Cardiac muscle cell (in vitro differentiated cells and primary cell): Measurements from ENCODE around the gene TNKS2. TPM values are rescaled to one million over a fixed set of nuclear protein-coding genes. Genes with fewer than 3 reads are reported as not detected.

Source experiments
- DNase-seq, 2 donors: peaks; one replicate each; pipeline versions ENCODE4 v3.0.0 to v3.0.0-alpha.2; 2010 to 2017; ENCODE audit warnings: low read depth in 1 of 2, low spot score in 1 of 2
- H3K27ac ChIP-seq: fragments of 200-600 bp; sonication (generic); 2 replicates; pipeline ENCODE4 v1.5.1; 2016
- H3K27me3 ChIP-seq: fragments of 200-600 bp; sonication (generic); 2 replicates; pipeline ENCODE4 v1.6.0; 2016; ENCODE audit warnings: control low read depth
- H3K36me3 ChIP-seq: fragments of 200-600 bp; sonication (generic); 2 replicates; pipeline ENCODE4 v1.5.1; 2016; ENCODE audit warnings: control low read depth
- H3K4me1 ChIP-seq: fragments of 200-600 bp; sonication (generic); 2 replicates; pipeline ENCODE4 v1.8.1; 2017; ENCODE audit warnings: low read depth, mild to moderate bottlenecking, mixed run types
- H3K4me3 ChIP-seq: fragments of 200-600 bp; sonication (generic); 2 replicates; pipeline ENCODE4 v1.5.1; 2016; ENCODE audit warnings: mild to moderate bottlenecking
- H3K9me3 ChIP-seq: fragments of 200-600 bp; sonication (generic); 2 replicates; pipeline ENCODE4 v1.5.1; 2017; ENCODE audit warnings: low read depth, mild to moderate bottlenecking, control low read depth
- polyA plus RNA-seq: library from polyadenylated mRNA; unstranded; fragments of >200 nt; fragmentation: Nextera tagmentation; extraction: Ambion mirVana; gene quantifications from 2 replicates; pipeline ENCODE4 v1.2.1, GENCODE V29; 2016
- total RNA-seq: library from RNA; depleted of rRNA; stranded (reverse); fragments of >200 nt; gene quantifications from 2 replicates; pipeline ENCODE4 v1.2.3, GENCODE V29; 2016
- TF ChIP-seq, protein P1 (sequence below): IDR thresholded peaks from 2 replicates; pipeline ENCODE4 v1.5.1; 2012; ENCODE audit warnings: low read depth, mild to moderate bottlenecking, low read length

The TNKS2 gene
- total and polyA plus RNA-seq, 2 experiments from 2014 or later, result 22.8 to 52.9 TPM

DNA sequence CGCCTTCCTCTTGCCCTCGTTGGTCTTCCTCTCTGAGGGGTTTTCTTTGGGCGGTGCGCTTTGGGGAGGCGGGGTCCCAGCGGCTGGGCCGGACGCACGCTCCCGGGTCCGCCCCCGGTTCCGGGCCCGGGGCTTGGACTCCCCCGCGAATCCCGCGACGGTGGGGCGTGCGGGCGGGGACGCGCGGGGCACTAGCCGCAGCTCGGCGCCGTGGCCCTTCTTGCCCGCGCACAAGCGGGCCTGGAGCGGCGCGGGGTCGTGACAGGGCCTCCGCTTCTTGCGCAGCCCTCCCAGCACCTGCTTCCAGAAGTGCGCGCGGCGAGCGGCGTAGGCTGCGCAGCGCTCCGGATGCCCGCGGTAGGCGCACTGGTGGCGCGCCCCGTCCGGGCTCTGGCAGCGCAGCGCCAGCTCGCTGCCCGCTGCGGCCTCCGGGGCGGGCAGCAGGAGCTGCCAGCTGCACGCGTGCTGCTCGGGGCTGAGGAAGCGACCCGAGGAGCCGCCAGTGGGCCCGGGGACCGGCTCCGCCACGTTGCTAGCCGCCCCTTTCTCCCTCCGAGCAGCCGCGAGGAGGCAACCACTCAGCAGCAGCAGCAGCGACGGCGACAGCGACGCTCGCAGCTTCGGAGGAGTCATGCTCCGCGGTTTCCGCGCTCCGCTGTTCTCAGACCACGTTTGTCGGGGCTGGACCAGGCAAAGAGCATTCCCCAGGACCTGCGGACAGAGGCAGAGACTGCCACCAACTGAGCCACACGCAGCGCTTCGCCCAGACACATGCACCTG, 110.3 kb downstream of the TNKS2 start:
- Histone ChIP-seq H3K27ac (peak overlapping the region; percentile 67), H3K4me3 (peak overlapping the region; percentile 81), H3K27me3 (peaks cover 4% of the 10 kb centered on the region), H3K4me1 (peaks cover 12% of the 10 kb centered on the region), H3K36me3 (no peaks in the 10 kb centered on the region), H3K9me3 (no peaks in the 10 kb centered on the region)
- DNase-seq, result peak; percentile 74 to 99
- TF ChIP-seq, protein P1, sequence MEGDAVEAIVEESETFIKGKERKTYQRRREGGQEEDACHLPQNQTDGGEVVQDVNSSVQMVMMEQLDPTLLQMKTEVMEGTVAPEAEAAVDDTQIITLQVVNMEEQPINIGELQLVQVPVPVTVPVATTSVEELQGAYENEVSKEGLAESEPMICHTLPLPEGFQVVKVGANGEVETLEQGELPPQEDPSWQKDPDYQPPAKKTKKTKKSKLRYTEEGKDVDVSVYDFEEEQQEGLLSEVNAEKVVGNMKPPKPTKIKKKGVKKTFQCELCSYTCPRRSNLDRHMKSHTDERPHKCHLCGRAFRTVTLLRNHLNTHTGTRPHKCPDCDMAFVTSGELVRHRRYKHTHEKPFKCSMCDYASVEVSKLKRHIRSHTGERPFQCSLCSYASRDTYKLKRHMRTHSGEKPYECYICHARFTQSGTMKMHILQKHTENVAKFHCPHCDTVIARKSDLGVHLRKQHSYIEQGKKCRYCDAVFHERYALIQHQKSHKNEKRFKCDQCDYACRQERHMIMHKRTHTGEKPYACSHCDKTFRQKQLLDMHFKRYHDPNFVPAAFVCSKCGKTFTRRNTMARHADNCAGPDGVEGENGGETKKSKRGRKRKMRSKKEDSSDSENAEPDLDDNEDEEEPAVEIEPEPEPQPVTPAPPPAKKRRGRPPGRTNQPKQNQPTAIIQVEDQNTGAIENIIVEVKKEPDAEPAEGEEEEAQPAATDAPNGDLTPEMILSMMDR, result peak; percentile 22

DNA sequence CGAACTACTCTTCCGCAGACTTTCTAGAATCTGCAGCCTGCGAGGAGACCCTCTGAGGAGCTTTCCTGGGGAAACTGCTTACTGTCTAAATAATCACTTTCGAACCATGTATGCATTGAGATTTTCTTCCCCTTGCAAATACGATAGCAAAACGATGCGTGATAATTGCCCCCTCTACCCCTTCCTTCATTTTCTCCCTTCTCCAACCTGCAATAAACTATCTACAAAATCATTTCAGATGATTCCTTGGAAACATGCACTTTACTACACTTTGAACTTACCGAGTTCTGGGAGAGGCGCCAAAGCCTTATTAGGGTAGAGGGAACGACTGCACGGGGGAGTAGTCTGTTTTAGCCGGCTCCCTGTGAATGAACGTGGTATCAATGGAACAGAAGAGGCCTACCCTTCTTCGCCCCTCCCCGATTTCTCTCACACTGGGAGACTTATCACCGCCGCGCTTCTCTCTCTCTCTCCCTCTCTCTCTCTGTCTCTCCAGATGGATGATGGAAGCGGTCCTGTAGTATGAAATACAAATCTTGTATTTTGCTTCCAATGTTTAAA, 111.0 kb downstream of the TNKS2 start, which contains the start of gene FGFBP3:
FGFBP3 (minus strand) TSS at position 370 of the 561 bp plus-strand sequence. CDS start 517 bp downstream, outside the sequence.
- peak within 1 kb of the TSS; percentile 81 for H3K4me3 ChIP-seq
- TF ChIP-seq, protein P1, result no peak
- H3K27ac ChIP-seq, result peak within 1 kb of the TSS; percentile 67
- no peaks in the 10 kb centered on the region for H3K9me3 ChIP-seq
- peaks cover 12% of the 10 kb centered on the region for H3K4me1 ChIP-seq
- peak; percentile 71 to 91 for DNase-seq
- H3K27me3 ChIP-seq, result peaks cover 4% of the 10 kb centered on the region
- H3K36me3 ChIP-seq, result no peaks in the 10 kb centered on the region

DNA sequence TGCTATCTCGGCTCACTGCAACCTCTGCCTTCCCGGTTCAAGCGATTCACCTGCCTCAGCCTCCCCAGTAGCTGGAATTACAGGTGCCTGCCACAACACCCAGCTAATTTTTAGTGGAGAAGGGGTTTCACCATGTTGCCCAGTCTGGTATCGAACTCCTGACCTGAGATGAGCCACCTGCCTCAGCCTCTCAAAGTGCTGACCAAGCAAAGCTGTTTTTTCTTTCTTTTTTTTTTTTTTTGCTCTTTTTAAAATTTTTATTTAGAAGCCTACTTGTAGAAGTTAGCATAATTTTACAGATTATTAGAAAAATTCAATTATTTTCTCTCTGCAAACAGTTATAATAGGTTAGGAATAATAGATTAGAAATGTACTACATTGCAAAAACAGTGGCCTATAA, 112.2 kb downstream of the TNKS2 start:
- Histone ChIP-seq H3K4me3 (no peak overlapping the region), H3K9me3 (no peaks in the 10 kb centered on the region), H3K4me1 (peaks cover 12% of the 10 kb centered on the region), H3K27ac (no peak overlapping the region), H3K36me3 (no peaks in the 10 kb centered on the region), H3K27me3 (peaks cover 10% of the 10 kb centered on the region)
- TF ChIP-seq, protein P1, result no peak
- DNase-seq, result no peak

Other genes with a start within 250 kb of the TNKS2 start
- gene PPP1R3C, start 165.4 kb upstream of the TNKS2 start, total RNA-seq, result 51.7 and 90.7 TPM in 2 replicates
- 52.1 and 81.4 TPM in 2 replicates for gene PPP1R3C, start 165.4 kb upstream of the TNKS2 start, polyA plus RNA-seq
- gene FGFBP3, start 111.1 kb downstream of the TNKS2 start, total RNA-seq, result 7.2 and 14.2 TPM in 2 replicates
- 16.6 and 26.4 TPM in 2 replicates for gene FGFBP3, start 111.1 kb downstream of the TNKS2 start, polyA plus RNA-seq
- gene BTAF1, start 125.3 kb downstream of the TNKS2 start, total RNA-seq, result 61.3 and 121 TPM in 2 replicates
- 35.1 and 73.5 TPM in 2 replicates for gene BTAF1, start 125.3 kb downstream of the TNKS2 start, polyA plus RNA-seq